ENCODE measurements around the gene DOCK8.

DOCK8 gene

DNA sequence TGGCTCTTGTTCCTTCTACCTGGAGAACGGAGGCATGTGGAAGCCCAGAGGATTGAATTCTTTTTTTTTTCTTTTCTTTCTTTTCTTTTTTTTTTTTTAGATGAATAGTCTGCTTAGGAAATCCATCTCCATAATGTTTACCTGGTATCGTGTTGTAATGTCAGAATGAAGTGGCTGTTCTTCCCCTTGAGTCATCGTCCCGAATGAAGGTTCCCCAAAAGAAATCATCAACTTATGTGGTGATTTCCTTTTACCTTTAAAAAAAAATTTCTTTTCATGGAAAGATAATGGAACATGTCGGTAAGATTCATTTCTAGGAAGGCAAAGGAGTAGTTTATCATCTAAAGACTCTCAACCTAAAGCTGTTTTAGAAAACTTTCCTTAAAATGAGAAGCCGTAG, 59.7 kb downstream of the DOCK8 start:
- DNase-seq (ENCODE audit: low spot score): no peak
- TF ChIP-seq, protein P1, sequence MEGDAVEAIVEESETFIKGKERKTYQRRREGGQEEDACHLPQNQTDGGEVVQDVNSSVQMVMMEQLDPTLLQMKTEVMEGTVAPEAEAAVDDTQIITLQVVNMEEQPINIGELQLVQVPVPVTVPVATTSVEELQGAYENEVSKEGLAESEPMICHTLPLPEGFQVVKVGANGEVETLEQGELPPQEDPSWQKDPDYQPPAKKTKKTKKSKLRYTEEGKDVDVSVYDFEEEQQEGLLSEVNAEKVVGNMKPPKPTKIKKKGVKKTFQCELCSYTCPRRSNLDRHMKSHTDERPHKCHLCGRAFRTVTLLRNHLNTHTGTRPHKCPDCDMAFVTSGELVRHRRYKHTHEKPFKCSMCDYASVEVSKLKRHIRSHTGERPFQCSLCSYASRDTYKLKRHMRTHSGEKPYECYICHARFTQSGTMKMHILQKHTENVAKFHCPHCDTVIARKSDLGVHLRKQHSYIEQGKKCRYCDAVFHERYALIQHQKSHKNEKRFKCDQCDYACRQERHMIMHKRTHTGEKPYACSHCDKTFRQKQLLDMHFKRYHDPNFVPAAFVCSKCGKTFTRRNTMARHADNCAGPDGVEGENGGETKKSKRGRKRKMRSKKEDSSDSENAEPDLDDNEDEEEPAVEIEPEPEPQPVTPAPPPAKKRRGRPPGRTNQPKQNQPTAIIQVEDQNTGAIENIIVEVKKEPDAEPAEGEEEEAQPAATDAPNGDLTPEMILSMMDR (IDR thresholded peaks at IDR 0.05): no peak
- H3K4me3 ChIP-seq: no peak overlapping the region
- no peak overlapping the region for H3K27ac ChIP-seq

DNA sequence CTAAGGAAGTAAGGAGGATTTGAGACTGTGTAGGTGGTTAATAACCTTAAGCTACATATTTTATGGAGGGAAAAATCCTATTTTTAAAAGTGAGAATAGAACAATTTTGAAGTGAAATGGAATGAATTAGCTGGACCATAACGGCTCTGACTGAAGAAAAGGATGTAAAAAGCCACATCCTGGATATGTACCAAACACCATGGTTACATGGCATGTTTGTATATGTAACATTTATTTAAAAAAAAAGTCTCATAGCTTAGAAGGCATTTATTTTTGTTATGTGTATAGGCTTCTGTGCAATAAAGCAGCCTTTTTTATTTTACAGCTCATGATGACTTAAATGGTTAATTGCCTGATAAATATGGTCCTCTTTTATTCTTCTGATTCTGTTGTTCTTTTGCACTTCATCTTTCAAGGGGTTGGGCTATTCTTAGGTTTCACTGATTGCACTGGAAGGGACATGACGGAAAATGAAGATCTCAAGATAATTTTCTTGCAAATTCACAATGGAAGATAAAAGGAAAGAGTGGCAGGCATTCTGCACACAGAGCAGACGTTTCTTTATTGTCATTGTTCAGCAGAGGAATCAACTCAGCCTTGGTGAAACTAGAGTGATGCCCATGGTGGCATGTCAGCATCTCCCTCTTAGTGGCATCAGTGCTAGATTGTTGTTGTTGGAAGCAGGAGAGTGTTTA, 63.1 kb downstream of the DOCK8 start:
- Histone ChIP-seq H3K4me3 (no peak overlapping the region), H3K27ac (no peak overlapping the region)
- no peak for DNase-seq (ENCODE audit: low spot score)
- TF ChIP-seq, protein P1 (IDR thresholded peaks at IDR 0.05): no peak

DNA sequence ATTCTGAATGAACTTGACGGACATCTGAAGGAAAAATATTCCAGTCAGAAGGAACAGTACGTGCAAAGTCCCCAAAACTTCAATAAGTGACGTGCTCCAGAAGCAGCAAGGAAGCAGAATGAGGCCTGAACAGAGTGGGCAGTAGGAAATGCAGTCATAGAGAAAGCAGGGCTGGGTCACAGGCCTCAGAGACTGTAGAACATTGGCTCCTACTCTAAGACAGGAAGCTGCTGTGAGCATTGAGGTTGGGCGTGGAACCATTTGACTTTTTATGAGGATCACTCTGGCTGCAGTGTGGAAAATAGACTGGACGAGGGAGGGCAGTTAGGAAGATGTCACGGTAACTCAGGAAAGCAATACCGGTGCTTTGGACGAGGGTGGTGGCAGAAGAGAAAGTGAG, 64.0 kb downstream of the DOCK8 start:
- no peak overlapping the region for H3K4me3 ChIP-seq

DNA sequence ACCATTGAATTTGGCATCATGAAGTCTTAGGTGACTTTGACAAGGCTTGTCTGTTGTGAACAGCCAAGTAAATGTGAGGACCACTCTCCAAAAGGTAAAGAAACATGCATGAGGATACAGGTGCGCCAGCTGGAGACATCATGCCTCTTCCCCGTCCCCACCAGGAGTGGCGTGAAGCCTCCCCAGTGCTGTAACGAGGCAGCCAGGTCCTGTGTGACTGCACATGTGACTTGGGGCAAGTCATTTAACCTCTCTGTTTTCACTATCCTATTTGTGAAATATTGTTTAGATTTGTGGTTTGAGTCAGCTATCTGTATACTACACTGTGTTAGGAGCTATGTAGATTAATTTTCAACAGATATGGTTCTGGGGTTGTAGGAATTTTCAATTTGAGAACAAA, 65.0 kb downstream of the DOCK8 start:
- no peak overlapping the region for H3K27ac ChIP-seq
- no peak overlapping the region for H3K4me3 ChIP-seq
- no peak for DNase-seq (ENCODE audit: low spot score)
- TF ChIP-seq, protein P1 (IDR thresholded peaks at IDR 0.05): no peak

More for the DNA sequence above, 64.0 kb downstream of the DOCK8 start:
- H3K27ac ChIP-seq: peak overlapping the region in 1 of 2 donors; percentile 29
- TF ChIP-seq, protein P1 (IDR thresholded peaks at IDR 0.05): no peak
- no peak for DNase-seq (ENCODE audit: low spot score)

DNA sequence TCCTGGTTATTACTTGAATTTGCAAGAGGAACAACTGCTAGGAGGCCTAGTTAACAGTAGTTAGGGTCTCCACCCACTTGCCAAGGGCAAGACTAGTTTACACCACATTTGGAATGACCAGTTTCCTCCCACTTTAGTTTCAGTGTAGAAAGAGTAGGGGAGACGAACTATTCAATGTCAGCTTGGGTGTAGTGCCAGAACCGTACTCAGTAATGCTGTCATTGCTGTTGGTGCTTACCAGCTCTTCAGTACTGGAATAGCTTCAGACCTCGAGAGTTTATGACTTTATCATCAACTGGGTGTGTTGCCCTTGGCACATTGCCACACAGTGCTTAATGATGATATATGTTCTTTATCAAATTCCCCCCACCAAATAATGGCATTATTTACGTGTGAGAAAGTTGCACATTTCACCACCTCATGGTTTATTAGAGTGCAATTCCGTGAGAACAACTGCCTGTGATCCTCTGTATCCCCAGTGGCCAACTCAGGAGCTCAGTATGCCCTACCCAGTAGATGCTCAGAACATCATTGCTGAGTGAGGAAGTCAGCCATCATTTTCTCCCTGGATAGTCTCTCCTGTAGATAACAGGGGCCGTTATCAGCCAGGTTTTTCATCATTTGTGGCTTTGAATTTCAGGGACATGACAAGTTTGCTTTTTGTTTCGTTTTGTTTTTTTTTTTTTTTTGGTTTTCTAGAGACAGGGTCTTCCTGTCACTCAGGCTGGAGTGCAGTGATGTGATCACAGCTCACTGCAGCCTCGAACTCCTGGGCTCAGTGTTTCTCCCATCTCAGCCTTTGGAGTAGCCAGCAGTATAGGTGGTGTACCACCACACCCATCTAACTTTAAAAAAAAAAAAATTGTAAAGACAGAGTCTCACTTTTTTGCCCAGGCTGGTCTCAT, 67.3 kb downstream of the DOCK8 start:
- Histone ChIP-seq H3K27ac (peak overlapping the region in 1 of 2 donors; percentile 6), H3K4me3 (no peak overlapping the region)
- TF ChIP-seq, protein P1 (IDR thresholded peaks at IDR 0.05): no peak
- no peak for DNase-seq (ENCODE audit: low spot score)

DNA sequence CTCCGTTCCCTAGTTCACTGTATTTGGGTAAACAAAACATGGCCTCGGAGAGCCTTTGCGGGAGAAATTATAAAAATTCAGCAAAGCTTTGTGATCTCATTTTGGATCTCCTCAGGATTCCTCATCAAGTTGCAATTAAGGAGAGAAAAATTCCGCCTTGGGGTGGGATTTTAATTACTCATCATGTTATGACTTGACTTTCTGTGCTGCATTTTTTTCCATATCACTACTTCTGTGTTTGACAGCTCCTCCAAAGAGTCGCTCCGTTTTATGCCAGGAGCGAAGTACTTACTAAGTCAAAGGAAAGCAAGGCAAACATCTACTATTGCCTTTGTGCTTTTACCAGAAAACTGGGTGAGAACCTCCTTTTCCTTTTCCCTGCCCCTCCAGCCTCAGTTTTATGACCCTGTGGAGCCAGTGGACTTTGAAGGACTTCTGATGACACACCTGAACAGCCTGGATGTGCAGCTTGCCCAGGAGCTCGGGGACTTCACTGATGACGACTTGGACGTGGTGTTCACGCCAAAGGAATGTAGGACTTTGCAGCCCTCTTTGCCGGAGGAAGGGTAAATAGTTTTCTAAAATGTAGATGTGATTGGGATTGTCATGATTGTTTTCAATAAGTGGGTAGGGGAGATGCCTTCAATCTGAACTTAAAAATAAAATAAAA, 71.5 kb downstream of the DOCK8 start:
- DNase-seq (ENCODE audit: low spot score): no peak
- TF ChIP-seq, protein P1 (IDR thresholded peaks at IDR 0.05): no peak
- Histone ChIP-seq H3K4me3 (peak overlapping the region; percentile 13), H3K27ac (no peak overlapping the region)

Measured in coronary artery (tissue), 2 donors.